GM11168 (cell line): Measurements from ENCODE around the gene GCLC.
"Not testable (repeated sequence)": the region's sequence is repeated elsewhere in the genome, so short reads cannot be mapped to it uniquely, and the experiment has no call there.

Experiments used
- in situ Hi-C: fragments of 300-500 bp; cut with MboI; formaldehyde crosslinking; loops from one replicate; pipeline ENCODE4 v1.12.0; 2022; ENCODE audit warnings: low sequenced_read_pairs; ENCODE audit not compliant: unreplicated experiment

The GCLC gene

DNA sequence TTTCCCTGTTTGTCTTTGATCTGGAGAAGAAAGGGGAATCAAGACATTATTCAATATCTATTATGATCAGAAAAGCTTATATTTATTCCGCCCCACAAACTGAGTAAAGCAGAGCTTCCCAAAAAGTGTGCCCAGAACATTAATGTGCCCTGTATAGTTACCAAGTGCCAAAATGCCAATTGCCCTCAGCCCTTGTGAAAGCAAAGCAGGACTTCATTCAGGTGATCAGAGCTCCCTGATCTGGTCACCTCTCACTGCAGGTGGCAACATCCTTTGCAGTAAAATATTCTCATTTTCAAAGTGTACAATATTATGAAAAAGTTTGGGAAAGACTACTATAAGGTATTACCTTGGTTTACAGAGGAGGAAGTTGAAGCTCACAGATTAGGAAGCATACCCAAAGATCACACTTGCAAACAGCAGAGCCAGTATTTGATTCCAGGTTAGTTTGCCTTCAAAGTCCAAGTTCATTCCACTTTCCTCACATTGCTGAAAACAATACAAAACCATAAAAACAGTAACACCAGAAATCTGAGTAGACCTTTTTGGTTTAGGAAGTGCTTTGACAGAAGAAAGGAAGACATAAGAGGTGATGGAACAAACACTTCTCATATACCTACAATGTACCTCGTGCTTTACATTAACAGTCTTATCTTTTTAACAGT is 19.6 kb upstream of the GCLC start:
- in situ Hi-C loops: no loop called here

DNA sequence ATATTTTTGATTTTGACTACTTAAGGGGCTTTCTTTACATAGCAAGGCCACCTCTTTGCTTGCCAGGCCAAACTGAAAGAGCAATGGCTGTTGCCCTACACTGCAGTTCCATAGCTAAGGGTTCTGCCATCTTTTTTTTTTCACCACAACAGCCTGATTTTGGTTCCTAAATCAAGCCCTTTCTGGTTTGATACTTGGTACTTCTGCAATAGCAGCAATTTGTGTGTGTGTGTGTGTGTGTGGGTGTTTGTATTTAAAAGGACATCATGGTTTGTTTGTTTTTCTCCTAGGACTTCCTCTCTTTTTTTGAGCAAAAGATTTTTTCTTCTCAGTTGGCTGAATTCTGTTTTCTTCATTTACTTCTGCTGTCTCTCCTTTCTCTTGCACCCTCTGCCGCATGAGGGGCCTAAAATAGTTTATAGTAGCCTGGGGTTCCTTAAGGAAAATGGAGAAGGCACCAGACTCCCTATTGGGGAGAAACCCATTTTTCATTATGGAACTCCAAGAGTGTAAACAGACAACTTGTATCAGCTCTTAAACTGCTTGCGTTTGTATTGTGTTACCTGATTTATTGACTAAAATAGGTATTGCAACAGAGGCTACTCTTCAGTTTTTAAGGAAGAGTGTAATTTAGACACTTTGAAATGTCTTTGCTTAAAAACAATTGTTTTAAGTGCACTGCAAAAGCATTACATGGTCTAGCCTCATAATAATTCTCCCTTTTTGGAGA is 12.2 kb upstream of the GCLC start:
- in situ Hi-C loops: no loop called here

- in situ Hi-C loops: not testable (repeated sequence)
These were observed 8.7 kb upstream of the GCLC start for GRCh38 chr6:53553600-53553999.

GRCh38 chr6:53551681-53552080 is 6.8 kb upstream of the GCLC start:
- in situ Hi-C loops: not testable (repeated sequence)

- in situ Hi-C loops: no loop called here
These were observed 3.1 kb upstream of the GCLC start for GRCh38 chr6:53547811-53548496.

DNA sequence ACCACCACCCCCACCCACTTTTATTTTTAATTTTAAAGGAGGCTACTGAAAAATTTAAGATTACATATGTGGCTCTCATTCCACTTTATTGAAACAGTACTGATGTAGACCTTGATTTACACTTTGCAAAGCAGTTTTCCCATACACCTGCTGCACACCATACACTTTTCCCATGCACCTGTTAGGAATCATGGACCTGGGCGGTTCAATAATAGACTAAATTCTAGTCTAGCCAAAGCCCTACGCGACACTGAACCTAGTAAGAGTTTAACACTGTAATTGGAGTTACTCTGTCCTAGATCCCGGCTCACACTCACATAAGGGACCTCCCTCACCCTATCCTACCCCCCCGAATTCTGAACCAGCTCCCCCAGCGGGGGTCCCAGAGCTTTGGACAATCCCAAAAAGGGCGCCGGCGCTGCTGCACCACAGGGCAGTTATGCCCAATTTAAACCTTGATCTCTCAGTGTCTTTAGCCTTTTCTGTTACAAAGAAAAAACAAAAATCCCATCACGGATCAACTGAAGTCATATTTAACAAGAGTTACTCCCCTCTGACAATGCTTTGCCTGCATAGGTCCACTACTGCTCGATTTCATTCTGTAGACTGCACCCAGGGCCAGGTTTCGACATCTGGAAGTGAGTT is 2.4 kb upstream of the GCLC start:
- in situ Hi-C loops: no loop called here

DNA sequence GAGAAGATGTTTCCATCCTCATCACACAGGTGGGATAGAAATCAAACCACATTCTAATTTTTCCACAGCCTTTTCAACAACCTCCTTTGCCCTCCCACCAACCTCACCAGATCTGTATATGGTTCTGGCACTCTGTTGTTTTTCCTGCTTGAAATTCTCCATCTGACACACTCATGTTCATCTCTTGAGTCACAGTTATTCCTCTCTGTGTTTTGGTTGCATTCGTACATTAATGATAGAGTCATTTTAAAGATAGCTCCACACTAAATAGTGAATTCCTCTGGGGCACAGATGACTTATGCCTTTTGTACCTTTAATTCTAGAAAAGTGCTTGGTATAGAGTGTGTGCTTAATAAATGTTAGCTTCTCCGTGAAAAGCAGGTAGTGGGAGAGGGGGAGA is 1.4 kb upstream of the GCLC start:
- in situ Hi-C loops: no loop called here

- in situ Hi-C loops: no loop called here
These were observed 758 bp downstream of the GCLC start for GRCh38 chr6:53544217-53544469.

- in situ Hi-C loops: no loop called here
These were observed 1.3 kb downstream of the GCLC start for GRCh38 chr6:53543359-53544216.

- in situ Hi-C loops: no loop called here
These were observed 3.0 kb downstream of the GCLC start for GRCh38 chr6:53541900-53542299.

DNA sequence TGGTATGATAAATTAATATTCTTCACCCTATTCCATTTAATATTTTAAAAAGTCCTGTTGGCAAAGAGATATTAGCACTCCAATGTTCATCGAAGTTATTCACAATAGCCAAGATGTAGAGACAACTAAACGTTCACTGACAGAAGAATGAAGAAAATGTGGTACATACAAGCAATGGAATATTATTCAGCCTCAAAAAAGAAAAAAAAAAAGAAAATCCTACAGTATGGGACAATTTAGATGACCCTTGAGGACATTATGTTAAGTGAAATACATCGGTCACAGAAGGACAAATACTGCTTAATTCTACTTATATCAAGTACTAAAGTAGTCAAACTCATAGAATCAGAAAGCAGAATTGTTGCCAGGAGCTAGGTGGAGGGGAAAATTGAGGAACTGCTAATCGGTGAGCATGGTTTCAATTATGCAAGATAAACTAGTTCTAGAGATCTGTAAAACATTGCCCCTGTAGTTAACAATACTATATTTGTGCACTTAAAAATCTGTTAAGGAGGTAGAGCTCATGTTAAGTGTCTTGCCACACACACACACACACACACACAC is 4.7 kb downstream of the GCLC start:
- in situ Hi-C loops: no loop called here

- in situ Hi-C loops: no loop called here
These were observed 5.3 kb downstream of the GCLC start for GRCh38 chr6:53539561-53539960.

DNA sequence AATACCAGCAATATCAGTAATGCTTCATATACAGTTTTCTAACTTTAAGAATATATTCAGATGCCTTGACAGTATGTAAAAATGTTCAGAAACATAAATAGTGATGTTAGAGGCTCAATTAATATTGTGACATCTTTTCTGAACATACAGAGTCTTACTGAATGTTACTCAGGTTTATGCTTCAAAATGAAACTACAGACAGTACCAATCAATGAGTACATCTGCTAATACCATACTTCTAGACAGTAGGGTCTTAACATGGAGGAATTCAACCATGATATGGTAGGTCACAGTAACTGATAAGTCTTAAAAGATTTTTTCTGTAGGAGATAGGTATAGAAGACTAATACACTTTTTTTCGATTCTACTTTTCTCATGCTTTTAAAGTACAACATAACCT is 8.3 kb downstream of the GCLC start:
- in situ Hi-C loops: no loop called here

- in situ Hi-C loops: no loop called here
These were observed 12.0 kb downstream of the GCLC start for GRCh38 chr6:53532942-53533341.

- in situ Hi-C loops: no loop called here
These were observed 12.7 kb downstream of the GCLC start for GRCh38 chr6:53532061-53532797.

- in situ Hi-C loops: no loop called here
These were observed 14.0 kb downstream of the GCLC start for GRCh38 chr6:53530780-53531386.

DNA sequence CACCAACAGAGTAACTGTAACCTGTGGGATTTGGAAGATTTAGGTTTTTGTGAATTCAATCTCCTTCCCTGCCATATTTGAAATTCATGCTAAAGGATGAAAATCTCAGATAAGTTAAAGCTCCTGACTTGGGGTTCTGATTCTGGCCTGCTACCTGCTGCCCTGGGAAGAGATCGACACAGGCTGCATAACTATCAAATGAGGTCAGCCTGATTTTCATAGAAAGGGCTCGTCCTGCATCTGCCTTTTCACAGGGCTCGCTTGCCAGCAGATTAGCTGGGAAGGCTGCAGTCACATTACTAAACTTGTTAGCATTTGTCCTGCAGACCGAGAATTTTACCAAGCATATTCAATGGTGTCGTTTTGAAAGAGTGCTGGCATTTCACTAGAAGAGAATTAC is 14.6 kb downstream of the GCLC start:
- in situ Hi-C loops: no loop called here

GRCh38 chr6:53529324-53530036 is 15.4 kb downstream of the GCLC start:
- in situ Hi-C loops: no loop called here
